GM06990 (cell line): ENCODE results near the gene VAPA.

Source experiments
- DNase-seq: peaks from one replicate; pipeline ENCODE4 v3.0.0-alpha.2; 2011; ENCODE audit not compliant: insufficient read length; ENCODE audit errors: extremely low read depth
- H3K27me3 ChIP-seq: replicated peaks from 2 replicates; pipeline ENCODE4 v1.6.0; 2011; ENCODE audit warnings: low read length; ENCODE audit not compliant: control insufficient read depth, insufficient read depth
- H3K36me3 ChIP-seq: 2 replicates; pipeline ENCODE4 v1.5.1; 2011; ENCODE audit warnings: low read length; ENCODE audit not compliant: control insufficient read depth, insufficient read depth
- H3K4me3 ChIP-seq: replicated peaks from 2 replicates; pipeline ENCODE4 v1.5.1; 2011; ENCODE audit warnings: low read depth, mild to moderate bottlenecking, control low read depth, low read length
- CTCF ChIP-seq: IDR thresholded peaks from 2 replicates; pipeline ENCODE4 v1.5.1; 2011; ENCODE audit warnings: low read length, control low read depth, mild to moderate bottlenecking, inconsistent platforms; ENCODE audit not compliant: insufficient read depth, poor library complexity, severe bottlenecking

VAPA gene

GRCh38 chr18:9949861-9950260, 36.0 kb downstream of the VAPA start:
- no peak for DNase-seq
- peaks cover 5% of the 10 kb centered on the region for H3K36me3 ChIP-seq
- H3K4me3 ChIP-seq = no peak overlapping the region
- no peaks in the 10 kb centered on the region for H3K27me3 ChIP-seq
- TF ChIP-seq CTCF = no peak

- Histone ChIP-seq H3K36me3 (peaks cover 5% of the 10 kb centered on the region), H3K4me3 (no peak overlapping the region), H3K27me3 (no peaks in the 10 kb centered on the region)
- no peak for TF ChIP-seq CTCF
- DNase-seq = no peak
Measured at GRCh38 chr18:9950289-9951016, 36.6 kb downstream of the VAPA start.

GRCh38 chr18:9951022-9951859, 37.4 kb downstream of the VAPA start:
- no peaks in the 10 kb centered on the region for H3K27me3 ChIP-seq
- peak; percentile 64 for TF ChIP-seq CTCF
- no peak overlapping the region for H3K4me3 ChIP-seq
- no peak for DNase-seq
- H3K36me3 ChIP-seq = peaks cover 5% of the 10 kb centered on the region

GRCh38 chr18:9952633-9953416, 39.0 kb downstream of the VAPA start:
- no peaks in the 10 kb centered on the region for H3K27me3 ChIP-seq
- no peak for TF ChIP-seq CTCF
- H3K4me3 ChIP-seq = no peak overlapping the region
- no peak for DNase-seq
- peaks cover 5% of the 10 kb centered on the region for H3K36me3 ChIP-seq

- Histone ChIP-seq H3K27me3 (no peaks in the 10 kb centered on the region), H3K4me3 (no peak overlapping the region), H3K36me3 (no peaks in the 10 kb centered on the region)
- no peak for TF ChIP-seq CTCF
- no peak for DNase-seq
Measured at GRCh38 chr18:9958861-9959399, 45.1 kb downstream of the VAPA start.
